Measurements from ENCODE around the gene IFNA7. TPM values are rescaled to one million over a fixed set of nuclear protein-coding genes. Genes with fewer than 3 reads are reported as not detected.

Gene IFNA7
- total and polyA plus RNA-seq, 2 experiments from 2014 or later = not detected

GRCh38 chr9:21174671-21175070, 27.3 kb downstream of the IFNA7 start (continued):
- no peak for TF ChIP-seq REST (IDR thresholded peaks at IDR 0.05; ENCODE audit: unreplicated experiment)
- no peak for TF ChIP-seq EZH2phosphoT487 (IDR thresholded peaks at IDR 0.05; ENCODE audit: unreplicated experiment)
- no peak for TF ChIP-seq STAT1 (IDR thresholded peaks at IDR 0.05; ENCODE audit: unreplicated experiment)
- TF ChIP-seq, protein P1, sequence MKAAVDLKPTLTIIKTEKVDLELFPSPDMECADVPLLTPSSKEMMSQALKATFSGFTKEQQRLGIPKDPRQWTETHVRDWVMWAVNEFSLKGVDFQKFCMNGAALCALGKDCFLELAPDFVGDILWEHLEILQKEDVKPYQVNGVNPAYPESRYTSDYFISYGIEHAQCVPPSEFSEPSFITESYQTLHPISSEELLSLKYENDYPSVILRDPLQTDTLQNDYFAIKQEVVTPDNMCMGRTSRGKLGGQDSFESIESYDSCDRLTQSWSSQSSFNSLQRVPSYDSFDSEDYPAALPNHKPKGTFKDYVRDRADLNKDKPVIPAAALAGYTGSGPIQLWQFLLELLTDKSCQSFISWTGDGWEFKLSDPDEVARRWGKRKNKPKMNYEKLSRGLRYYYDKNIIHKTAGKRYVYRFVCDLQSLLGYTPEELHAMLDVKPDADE (IDR thresholded peaks at IDR 0.05) = no peak
- TF ChIP-seq CREB1 (CRISPR knock-in tag; IDR thresholded peaks at IDR 0.05; ENCODE audit: low read depth) = no peak
- TF ChIP-seq POLR2AphosphoS5 (IDR thresholded peaks at IDR 0.05; ENCODE audit: low read depth) = no peak

- H3F3A ChIP-seq (replicated peaks; ENCODE audit: low read depth) = no peaks in the 10 kb centered on the region
- Mint-ChIP-seq H3K27me3 (ENCODE audit: insufficient read depth, low read depth, poor library complexity) (peaks cover 1% of the 10 kb centered on the region), H3K9me3 (no peaks in the 10 kb centered on the region), H3K27ac (no peak overlapping the region), H3K36me3 (ENCODE audit: low read depth) (no peaks in the 10 kb centered on the region), H3K4me3 (no peak overlapping the region), H3K4me1 (no peaks in the 10 kb centered on the region)
- no peak overlapping the region for H3K4me3 ChIP-seq
- no peak overlapping the region for H2AFZ ChIP-seq
- H3K4me2 ChIP-seq = no peak overlapping the region
- H3K4me1 ChIP-seq (ENCODE audit: insufficient read depth) = no peaks in the 10 kb centered on the region
- H3K27me3 ChIP-seq (ENCODE audit: insufficient read depth) = no peaks in the 10 kb centered on the region
- no peak for ATAC-seq
- no peak for DNase-seq (ENCODE audit: low spot score)
- no peaks in the 10 kb centered on the region for H3K9me2 ChIP-seq (ENCODE audit: insufficient read depth)
- no peaks in the 10 kb centered on the region for H3K36me3 ChIP-seq (ENCODE audit: insufficient read depth)
- no peak overlapping the region for H3K27ac ChIP-seq (ENCODE audit: low read depth)
- no peaks in the 10 kb centered on the region for H3K79me2 ChIP-seq (replicated peaks; ENCODE audit: insufficient read depth)
- no peaks in the 10 kb centered on the region for H4K20me1 ChIP-seq (replicated peaks; ENCODE audit: insufficient read depth)
- no peak for TF ChIP-seq JUNB (IDR thresholded peaks at IDR 0.05; ENCODE audit: unreplicated experiment)
- TF ChIP-seq, protein P1 (IDR thresholded peaks at IDR 0.05) = no peak
- no peak for TF ChIP-seq STAT1 (IDR thresholded peaks at IDR 0.05; ENCODE audit: unreplicated experiment)
- no peak for TF ChIP-seq EZH2 (IDR thresholded peaks at IDR 0.05; ENCODE audit: low read depth, unreplicated experiment)
- TF ChIP-seq ZNF114 (CRISPR knock-in tag; IDR thresholded peaks at IDR 0.05) = no peak
- no peak for TF ChIP-seq CREB1 (CRISPR knock-in tag; IDR thresholded peaks at IDR 0.05; ENCODE audit: low read depth)
- TF ChIP-seq POLR2AphosphoS5 (IDR thresholded peaks at IDR 0.05; ENCODE audit: low read depth) = no peak
- no peak for TF ChIP-seq EZH2phosphoT487 (IDR thresholded peaks at IDR 0.05; ENCODE audit: unreplicated experiment)
- TF ChIP-seq REST (IDR thresholded peaks at IDR 0.05; ENCODE audit: unreplicated experiment) = no peak
- no peak for TF ChIP-seq CTCF (conservative IDR thresholded peaks at IDR 0.05; ENCODE audit: low read depth in 2 of 2)
- no peak for TF ChIP-seq ZNF331 (CRISPR knock-in tag; IDR thresholded peaks at IDR 0.05; ENCODE audit: low read depth)
- TF ChIP-seq NANOG (IDR thresholded peaks at IDR 0.05; ENCODE audit: borderline replicate concordance) = no peak
Measured at GRCh38 chr9:21172156-21172555, 29.8 kb downstream of the IFNA7 start.
